ENCODE results near the gene DCAF11. TPM values are rescaled to one million over a fixed set of nuclear protein-coding genes. Genes with fewer than 3 reads are reported as not detected.
"Not testable (repeated sequence)": the region's sequence is repeated elsewhere in the genome, so short reads cannot be mapped to it uniquely, and the experiment has no call there.

Gene DCAF11
- total RNA-seq, 3 donors from 2014 or later: 78.6 to 81.6 (median 80.9) TPM

DNA sequence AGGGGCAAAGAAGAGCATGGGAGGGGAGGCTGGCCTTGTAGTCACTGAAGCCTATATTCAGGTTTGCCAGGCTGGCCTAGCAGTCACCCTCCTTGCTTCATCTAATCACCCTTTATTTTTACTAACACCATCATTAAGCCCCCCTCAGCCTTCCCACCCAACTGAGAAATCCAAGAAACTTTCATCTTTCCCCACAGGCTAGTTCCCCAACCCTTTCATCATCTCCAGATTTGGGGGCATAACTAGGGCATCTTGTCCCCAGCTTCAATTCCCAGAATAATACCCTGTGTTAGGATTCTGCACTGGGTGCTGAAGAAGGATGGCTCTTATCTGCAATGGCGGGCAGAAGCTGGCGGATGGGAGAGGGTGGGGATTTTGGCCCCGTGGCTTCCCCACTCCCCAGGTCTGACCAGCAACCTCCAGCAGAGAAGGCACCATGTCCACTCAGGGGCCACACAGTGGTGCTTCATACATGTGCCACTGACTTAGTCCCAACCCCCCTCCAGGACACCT, 13.5 kb upstream of the DCAF11 start:
- Histone ChIP-seq H3K36me3 (no peaks in the 10 kb centered on the region), H3K4me3 (no peak overlapping the region), H3K27ac (no peak overlapping the region), H3K27me3 (no peaks in the 10 kb centered on the region), H3K9me3 (no peaks in the 10 kb centered on the region), H3K4me1 (no peaks in the 10 kb centered on the region)
- no peak for TF ChIP-seq POLR2A (IDR thresholded peaks at IDR 0.05)
- no peak for TF ChIP-seq POLR2AphosphoS5 (IDR thresholded peaks at IDR 0.05)
- TF ChIP-seq, protein P1, sequence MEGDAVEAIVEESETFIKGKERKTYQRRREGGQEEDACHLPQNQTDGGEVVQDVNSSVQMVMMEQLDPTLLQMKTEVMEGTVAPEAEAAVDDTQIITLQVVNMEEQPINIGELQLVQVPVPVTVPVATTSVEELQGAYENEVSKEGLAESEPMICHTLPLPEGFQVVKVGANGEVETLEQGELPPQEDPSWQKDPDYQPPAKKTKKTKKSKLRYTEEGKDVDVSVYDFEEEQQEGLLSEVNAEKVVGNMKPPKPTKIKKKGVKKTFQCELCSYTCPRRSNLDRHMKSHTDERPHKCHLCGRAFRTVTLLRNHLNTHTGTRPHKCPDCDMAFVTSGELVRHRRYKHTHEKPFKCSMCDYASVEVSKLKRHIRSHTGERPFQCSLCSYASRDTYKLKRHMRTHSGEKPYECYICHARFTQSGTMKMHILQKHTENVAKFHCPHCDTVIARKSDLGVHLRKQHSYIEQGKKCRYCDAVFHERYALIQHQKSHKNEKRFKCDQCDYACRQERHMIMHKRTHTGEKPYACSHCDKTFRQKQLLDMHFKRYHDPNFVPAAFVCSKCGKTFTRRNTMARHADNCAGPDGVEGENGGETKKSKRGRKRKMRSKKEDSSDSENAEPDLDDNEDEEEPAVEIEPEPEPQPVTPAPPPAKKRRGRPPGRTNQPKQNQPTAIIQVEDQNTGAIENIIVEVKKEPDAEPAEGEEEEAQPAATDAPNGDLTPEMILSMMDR (IDR thresholded peaks at IDR 0.05): no peak
- no peak for DNase-seq (ENCODE audit: low spot score in 2 of 2)
- intact Hi-C loops (cut with DNase I; ENCODE audit: low total_unique reads): no loop called here

DNA sequence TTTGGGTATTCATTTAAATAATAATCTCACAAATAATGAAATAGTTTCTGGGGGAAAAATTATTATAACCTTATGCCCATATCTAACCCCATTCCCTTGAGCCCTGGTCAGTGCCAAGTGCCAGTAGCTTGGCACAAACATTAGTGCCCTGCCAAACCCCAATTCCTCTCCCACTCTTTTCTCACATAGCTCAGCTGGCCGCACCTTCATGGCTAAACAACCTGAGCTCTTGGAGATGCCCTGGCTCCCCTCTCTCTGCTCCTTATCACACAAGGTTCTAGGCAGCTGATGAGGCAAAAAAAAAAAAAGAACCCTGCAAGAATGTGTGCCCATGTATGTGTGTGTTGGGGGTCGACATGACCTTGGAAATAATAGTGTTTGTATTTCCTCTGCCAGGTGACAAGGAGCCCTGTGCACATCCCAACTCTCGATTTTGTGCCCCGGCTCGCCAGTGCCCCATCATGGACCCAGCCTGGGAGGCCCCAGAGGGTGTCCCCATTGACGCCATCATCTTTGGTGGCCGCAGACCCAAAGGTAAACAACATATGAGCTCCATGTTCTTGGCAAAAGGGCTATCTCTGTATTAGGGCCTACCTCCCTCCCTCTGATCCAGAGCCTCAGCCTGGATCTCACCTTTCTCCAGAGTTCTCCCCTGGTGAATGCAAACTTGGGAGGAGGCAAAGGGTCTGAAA, 12.1 kb upstream of the DCAF11 start:
- no peaks in the 10 kb centered on the region for H3K9me3 ChIP-seq
- H3K4me3 ChIP-seq: no peak overlapping the region
- H3K27me3 ChIP-seq: no peaks in the 10 kb centered on the region
- no peak for DNase-seq (ENCODE audit: low spot score in 2 of 2)
- no peak overlapping the region for H3K27ac ChIP-seq
- H3K4me1 ChIP-seq: no peaks in the 10 kb centered on the region
- TF ChIP-seq POLR2A (IDR thresholded peaks at IDR 0.05): no peak
- TF ChIP-seq, protein P1 (IDR thresholded peaks at IDR 0.05): no peak
- no peak for TF ChIP-seq POLR2AphosphoS5 (IDR thresholded peaks at IDR 0.05)
- H3K36me3 ChIP-seq: no peaks in the 10 kb centered on the region
- intact Hi-C loops (cut with DNase I; ENCODE audit: low total_unique reads): no loop called here

DNA sequence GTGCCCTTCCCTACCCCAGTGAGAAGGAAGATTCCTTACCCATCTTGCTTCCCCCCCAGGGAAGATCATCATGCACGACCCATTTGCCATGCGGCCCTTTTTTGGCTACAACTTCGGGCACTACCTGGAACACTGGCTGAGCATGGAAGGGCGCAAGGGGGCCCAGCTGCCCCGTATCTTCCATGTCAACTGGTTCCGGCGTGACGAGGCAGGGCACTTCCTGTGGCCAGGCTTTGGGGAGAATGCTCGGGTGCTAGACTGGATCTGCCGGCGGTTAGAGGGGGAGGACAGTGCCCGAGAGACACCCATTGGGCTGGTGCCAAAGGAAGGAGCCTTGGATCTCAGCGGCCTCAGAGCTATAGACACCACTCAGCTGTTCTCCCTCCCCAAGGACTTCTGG, 11.1 kb upstream of the DCAF11 start:
- intact Hi-C loops (cut with DNase I; ENCODE audit: low total_unique reads): no loop called here
- DNase-seq (ENCODE audit: low spot score in 2 of 2): no peak
- no peaks in the 10 kb centered on the region for H3K4me1 ChIP-seq
- H3K9me3 ChIP-seq: no peaks in the 10 kb centered on the region
- no peak overlapping the region for H3K27ac ChIP-seq
- H3K27me3 ChIP-seq: no peaks in the 10 kb centered on the region
- no peaks in the 10 kb centered on the region for H3K36me3 ChIP-seq
- TF ChIP-seq, protein P1 (IDR thresholded peaks at IDR 0.05): no peak
- TF ChIP-seq POLR2A (IDR thresholded peaks at IDR 0.05) (no peak), POLR2AphosphoS5 (IDR thresholded peaks at IDR 0.05) (no peak)
- no peak overlapping the region for H3K4me3 ChIP-seq

DNA sequence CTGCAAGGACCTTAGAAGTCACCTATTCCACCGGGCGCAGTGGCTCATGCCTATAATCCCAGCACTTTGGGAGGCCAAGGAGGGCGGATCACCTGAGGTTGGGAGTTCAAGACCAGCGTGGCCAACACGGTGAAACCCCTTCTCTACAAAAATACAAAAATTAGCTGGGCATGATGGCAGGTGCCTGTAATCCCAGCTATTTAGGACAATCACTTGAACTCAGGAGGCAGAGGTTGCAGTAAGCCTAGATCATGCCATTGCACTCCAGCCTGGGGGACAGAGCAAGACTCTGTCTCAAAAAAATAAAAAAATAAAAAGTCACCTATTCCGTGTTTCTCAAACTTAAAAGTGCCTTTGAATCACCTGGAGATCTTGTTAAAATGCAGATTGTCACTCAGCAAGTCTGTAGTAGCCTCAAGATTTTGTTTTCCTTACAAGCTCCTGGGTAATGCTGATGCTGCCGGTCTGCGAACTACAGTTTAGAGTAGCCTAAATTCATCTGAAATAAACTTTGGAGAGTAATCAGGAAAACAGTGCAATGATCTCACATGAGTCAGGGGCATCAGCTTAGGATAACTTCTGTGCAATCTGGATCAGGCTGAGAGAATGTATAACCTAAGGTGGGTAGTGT, 8.9 kb upstream of the DCAF11 start:
- H3K4me1 ChIP-seq; H3K27ac ChIP-seq; H3K9me3 ChIP-seq; H3K27me3 ChIP-seq; H3K4me3 ChIP-seq; intact Hi-C loops (cut with DNase I; ENCODE audit: low total_unique reads); H3K36me3 ChIP-seq; DNase-seq (ENCODE audit: low spot score in 2 of 2): not testable (repeated sequence)

DNA sequence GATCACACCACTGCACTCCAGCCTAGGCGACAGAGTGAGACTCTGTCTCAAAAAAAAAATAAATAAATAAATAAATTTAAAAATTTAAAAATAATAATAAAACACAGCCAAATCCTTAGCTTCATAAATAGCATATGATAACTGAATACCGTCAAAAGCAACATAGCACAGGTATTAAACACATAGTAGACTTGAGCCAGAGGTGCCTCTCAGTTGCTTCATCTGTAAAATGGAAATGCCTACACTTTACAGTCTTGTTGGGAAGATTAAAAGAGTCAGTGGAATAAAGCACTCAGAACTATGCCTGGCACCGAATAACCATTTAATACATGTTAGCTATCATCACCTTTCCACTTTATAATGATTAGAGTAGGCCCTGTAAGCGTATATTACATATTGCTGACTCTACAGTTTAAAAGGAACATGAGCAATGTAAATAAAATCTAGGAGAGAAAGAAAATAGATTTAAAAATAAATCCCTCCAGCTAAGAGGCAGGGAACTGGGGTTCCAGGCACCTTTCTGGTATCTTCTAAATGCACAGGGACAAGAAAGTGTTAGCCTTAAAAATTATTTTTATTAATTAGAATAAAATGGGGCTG, 7.8 kb upstream of the DCAF11 start:
- intact Hi-C loops (cut with DNase I; ENCODE audit: low total_unique reads): no loop called here
- H3K4me1 ChIP-seq: peaks cover 0 to 4% of the 10 kb centered on the region in 2 donors
- no peaks in the 10 kb centered on the region for H3K27me3 ChIP-seq
- H3K27ac ChIP-seq: no peak overlapping the region
- no peaks in the 10 kb centered on the region for H3K9me3 ChIP-seq
- no peaks in the 10 kb centered on the region for H3K36me3 ChIP-seq
- H3K4me3 ChIP-seq: no peak overlapping the region
- TF ChIP-seq POLR2AphosphoS5 (IDR thresholded peaks at IDR 0.05): no peak
- TF ChIP-seq, protein P1 (IDR thresholded peaks at IDR 0.05): no peak
- TF ChIP-seq POLR2A (IDR thresholded peaks at IDR 0.05): no peak
- no peak for DNase-seq (ENCODE audit: low spot score in 2 of 2)

Measured in breast epithelium (tissue), 4 donors.